ENCODE data around the gene SMIM3. TPM values are rescaled to one million over a fixed set of nuclear protein-coding genes. Genes with fewer than 3 reads are reported as not detected.

Gene SMIM3
- total and polyA plus RNA-seq, 10 of the 15 experiments (the other 5 are each of a cell fraction or from before 2014, with no cell fraction given): 1.0 to 14.3 (median 7.7) TPM

- TF ChIP-seq, protein P1, sequence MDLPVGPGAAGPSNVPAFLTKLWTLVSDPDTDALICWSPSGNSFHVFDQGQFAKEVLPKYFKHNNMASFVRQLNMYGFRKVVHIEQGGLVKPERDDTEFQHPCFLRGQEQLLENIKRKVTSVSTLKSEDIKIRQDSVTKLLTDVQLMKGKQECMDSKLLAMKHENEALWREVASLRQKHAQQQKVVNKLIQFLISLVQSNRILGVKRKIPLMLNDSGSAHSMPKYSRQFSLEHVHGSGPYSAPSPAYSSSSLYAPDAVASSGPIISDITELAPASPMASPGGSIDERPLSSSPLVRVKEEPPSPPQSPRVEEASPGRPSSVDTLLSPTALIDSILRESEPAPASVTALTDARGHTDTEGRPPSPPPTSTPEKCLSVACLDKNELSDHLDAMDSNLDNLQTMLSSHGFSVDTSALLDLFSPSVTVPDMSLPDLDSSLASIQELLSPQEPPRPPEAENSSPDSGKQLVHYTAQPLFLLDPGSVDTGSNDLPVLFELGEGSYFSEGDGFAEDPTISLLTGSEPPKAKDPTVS (IDR thresholded peaks at IDR 0.05; ENCODE audit: low read depth, low read length): no peak
- TF ChIP-seq SRF (IDR thresholded peaks at IDR 0.05; ENCODE audit: low read depth in 2 of 2, low read length in 2 of 2) (0 out of 4 replicates have a peak, but pooled peaks of 1 of the 2 experiments have one; percentile 44), MTA2 (IDR thresholded peaks at IDR 0.05; ENCODE audit: low read depth) (peak; percentile 78; the same call in 1 of the 2 replicates), MYB (IDR thresholded peaks at IDR 0.05; ENCODE audit: borderline replicate concordance, low read depth, low read length) (no peak), KDM1A (IDR thresholded peaks at IDR 0.05; ENCODE audit: borderline replicate concordance) (no peak), EED (IDR thresholded peaks at IDR 0.05; ENCODE audit: low read depth) (peak; percentile 97), BCLAF1 (IDR thresholded peaks at IDR 0.05) (no peak), ZSCAN29 (IDR thresholded peaks at IDR 0.05) (no peak), TCF7 (IDR thresholded peaks at IDR 0.05; ENCODE audit: borderline replicate concordance) (no peak; the same call in 1 of the 2 replicates), IRF4 (IDR thresholded peaks at IDR 0.05; ENCODE audit: low read depth, low read length) (peak; percentile 49), ATF7 (IDR thresholded peaks at IDR 0.05; ENCODE audit: low read depth) (peak; percentile 73), MEF2A (IDR thresholded peaks at IDR 0.05; ENCODE audit: insufficient read depth, low read depth, low read length) (peak; percentile 70), CBX3 (IDR thresholded peaks at IDR 0.05; ENCODE audit: borderline replicate concordance, low read depth) (no peak), ZNF207 (IDR thresholded peaks at IDR 0.05; ENCODE audit: borderline replicate concordance) (no peak), FOS (IDR thresholded peaks at IDR 0.05; ENCODE audit: borderline replicate concordance, extremely low read depth, insufficient read length) (no peak), HDAC2 (IDR thresholded peaks at IDR 0.05) (no peak)
- TF ChIP-seq, protein P2, sequence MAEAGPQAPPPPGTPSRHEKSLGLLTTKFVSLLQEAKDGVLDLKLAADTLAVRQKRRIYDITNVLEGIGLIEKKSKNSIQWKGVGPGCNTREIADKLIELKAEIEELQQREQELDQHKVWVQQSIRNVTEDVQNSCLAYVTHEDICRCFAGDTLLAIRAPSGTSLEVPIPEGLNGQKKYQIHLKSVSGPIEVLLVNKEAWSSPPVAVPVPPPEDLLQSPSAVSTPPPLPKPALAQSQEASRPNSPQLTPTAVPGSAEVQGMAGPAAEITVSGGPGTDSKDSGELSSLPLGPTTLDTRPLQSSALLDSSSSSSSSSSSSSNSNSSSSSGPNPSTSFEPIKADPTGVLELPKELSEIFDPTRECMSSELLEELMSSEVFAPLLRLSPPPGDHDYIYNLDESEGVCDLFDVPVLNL (IDR thresholded peaks at IDR 0.05; ENCODE audit: low read depth, low read length): no peak
- TF ChIP-seq, protein P3, sequence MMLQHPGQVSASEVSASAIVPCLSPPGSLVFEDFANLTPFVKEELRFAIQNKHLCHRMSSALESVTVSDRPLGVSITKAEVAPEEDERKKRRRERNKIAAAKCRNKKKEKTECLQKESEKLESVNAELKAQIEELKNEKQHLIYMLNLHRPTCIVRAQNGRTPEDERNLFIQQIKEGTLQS (IDR thresholded peaks at IDR 0.05; ENCODE audit: borderline replicate concordance, extremely low read depth, low read depth, low read length): no peak
- TF ChIP-seq, protein P4, sequence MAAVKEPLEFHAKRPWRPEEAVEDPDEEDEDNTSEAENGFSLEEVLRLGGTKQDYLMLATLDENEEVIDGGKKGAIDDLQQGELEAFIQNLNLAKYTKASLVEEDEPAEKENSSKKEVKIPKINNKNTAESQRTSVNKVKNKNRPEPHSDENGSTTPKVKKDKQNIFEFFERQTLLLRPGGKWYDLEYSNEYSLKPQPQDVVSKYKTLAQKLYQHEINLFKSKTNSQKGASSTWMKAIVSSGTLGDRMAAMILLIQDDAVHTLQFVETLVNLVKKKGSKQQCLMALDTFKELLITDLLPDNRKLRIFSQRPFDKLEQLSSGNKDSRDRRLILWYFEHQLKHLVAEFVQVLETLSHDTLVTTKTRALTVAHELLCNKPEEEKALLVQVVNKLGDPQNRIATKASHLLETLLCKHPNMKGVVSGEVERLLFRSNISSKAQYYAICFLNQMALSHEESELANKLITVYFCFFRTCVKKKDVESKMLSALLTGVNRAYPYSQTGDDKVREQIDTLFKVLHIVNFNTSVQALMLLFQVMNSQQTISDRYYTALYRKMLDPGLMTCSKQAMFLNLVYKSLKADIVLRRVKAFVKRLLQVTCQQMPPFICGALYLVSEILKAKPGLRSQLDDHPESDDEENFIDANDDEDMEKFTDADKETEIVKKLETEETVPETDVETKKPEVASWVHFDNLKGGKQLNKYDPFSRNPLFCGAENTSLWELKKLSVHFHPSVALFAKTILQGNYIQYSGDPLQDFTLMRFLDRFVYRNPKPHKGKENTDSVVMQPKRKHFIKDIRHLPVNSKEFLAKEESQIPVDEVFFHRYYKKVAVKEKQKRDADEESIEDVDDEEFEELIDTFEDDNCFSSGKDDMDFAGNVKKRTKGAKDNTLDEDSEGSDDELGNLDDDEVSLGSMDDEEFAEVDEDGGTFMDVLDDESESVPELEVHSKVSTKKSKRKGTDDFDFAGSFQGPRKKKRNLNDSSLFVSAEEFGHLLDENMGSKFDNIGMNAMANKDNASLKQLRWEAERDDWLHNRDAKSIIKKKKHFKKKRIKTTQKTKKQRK (IDR thresholded peaks at IDR 0.05; ENCODE audit: low read depth, low read length): no peak
- TF ChIP-seq, protein P5, sequence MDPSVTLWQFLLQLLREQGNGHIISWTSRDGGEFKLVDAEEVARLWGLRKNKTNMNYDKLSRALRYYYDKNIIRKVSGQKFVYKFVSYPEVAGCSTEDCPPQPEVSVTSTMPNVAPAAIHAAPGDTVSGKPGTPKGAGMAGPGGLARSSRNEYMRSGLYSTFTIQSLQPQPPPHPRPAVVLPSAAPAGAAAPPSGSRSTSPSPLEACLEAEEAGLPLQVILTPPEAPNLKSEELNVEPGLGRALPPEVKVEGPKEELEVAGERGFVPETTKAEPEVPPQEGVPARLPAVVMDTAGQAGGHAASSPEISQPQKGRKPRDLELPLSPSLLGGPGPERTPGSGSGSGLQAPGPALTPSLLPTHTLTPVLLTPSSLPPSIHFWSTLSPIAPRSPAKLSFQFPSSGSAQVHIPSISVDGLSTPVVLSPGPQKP (IDR thresholded peaks at IDR 0.05; ENCODE audit: low read depth, low read length): no peak
Observed at GRCh38 chr5:150780187-150780692, 1.7 kb downstream of the SMIM3 start (continued).

All from GM12878 (cell line).